Ectodermal cell (in vitro differentiated cells): Measurements from ENCODE around the gene AADAC.
"Not testable (repeated sequence)": the region's sequence is repeated elsewhere in the genome, so short reads cannot be mapped to it uniquely, and the experiment has no call there.

Source experiments
- H3K27ac ChIP-seq: 2 replicates; pipeline ENCODE4 v1.7.0; 2013; ENCODE audit warnings: mild to moderate bottlenecking, low read depth, low read length; ENCODE audit not compliant: insufficient read depth, poor library complexity, severe bottlenecking
- H3K27me3 ChIP-seq: 2 replicates; pipeline ENCODE4 v1.7.0; 2013; ENCODE audit warnings: mild to moderate bottlenecking, low read length; ENCODE audit not compliant: insufficient read depth, control insufficient read depth, poor library complexity, severe bottlenecking
- H3K36me3 ChIP-seq: one replicate; pipeline ENCODE4 v1.7.0; 2013; ENCODE audit warnings: low read length; ENCODE audit not compliant: control insufficient read depth, insufficient read depth
- H3K4me1 ChIP-seq: one replicate; pipeline ENCODE4 v1.7.0; 2013; ENCODE audit warnings: low read length; ENCODE audit not compliant: control insufficient read depth, insufficient read depth
- H3K4me3 ChIP-seq: 2 replicates; pipeline ENCODE4 v1.7.0; 2013; ENCODE audit warnings: low read depth, low read length, control low read depth; ENCODE audit not compliant: insufficient read depth
- H3K9me3 ChIP-seq: 2 replicates; pipeline ENCODE4 v1.7.0; 2013; ENCODE audit warnings: mild to moderate bottlenecking, low read length, moderate library complexity; ENCODE audit not compliant: control insufficient read depth
- WGBS, 2 experiments: methylation state at CpG; one replicate each; pipeline ENCODE4 v1.1.7; 2013; ENCODE audit warnings: missing lambda C conversion rate in 2 of 2; 5-methylcytosine and 5-hydroxymethylcytosine counted together

The AADAC gene

DNA sequence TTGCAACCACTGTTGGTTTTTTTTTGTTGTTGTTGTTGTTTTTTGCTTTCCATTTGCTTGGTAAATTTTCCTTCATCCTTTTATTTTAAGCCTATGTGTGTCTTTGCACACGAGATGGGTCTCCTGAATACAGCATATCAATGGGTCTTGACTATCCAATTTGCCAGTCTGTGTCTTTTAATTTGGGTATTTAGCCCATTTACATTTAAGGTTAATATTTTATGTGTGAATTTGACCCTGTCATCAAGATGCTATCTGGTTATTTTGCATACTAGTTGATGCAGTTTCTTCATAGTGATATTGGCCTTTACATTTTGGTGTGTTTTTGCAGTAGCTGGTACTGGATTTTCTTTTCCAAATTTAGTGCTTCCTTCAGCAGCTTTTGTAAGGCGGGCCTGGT is 36.1 kb downstream of the AADAC start:
- 88 to 90% methylated on average over 2 of the region's 2 CpGs for WGBS, 2 experiments
- H3K27ac ChIP-seq, H3K36me3 ChIP-seq: not testable (repeated sequence)

DNA sequence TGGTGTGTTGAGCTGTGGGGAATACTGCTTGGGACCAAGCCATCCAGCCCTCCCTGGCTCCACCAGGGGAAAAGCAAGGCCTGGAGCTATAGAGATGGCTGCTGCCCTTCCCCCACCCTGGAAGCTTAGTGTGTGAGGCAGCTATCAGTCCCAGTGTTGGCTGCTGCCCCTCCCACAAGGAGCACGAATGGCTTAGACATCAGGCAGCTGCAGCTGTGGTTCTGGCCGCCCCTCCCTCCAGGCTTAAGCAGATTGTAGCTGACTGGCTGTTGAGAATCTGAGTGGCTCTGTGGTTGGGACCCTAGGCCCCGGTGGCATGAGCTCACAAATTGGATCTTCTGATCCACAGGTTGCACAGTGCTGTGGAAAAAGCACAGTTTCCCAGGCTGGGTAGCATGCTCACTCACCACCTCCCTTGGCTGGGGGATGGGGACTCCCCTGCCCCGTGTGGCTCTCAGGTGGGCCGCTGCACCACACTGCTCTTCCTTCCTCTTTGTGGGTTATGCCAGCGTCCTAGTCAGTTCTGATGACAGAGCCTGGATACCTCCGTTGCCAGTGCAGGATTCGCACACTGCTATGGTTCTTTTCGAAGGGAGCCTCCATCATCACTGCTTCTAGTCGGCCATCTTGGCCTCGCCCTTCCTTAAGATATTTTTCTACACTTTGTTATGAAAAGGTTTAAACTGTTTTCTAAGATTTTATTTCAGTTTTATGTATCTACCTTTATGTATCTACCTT is 38.3 kb downstream of the AADAC start:
- Histone ChIP-seq H3K36me3 (no peaks in the 10 kb centered on the region), H3K9me3 (no peaks in the 10 kb centered on the region), H3K27ac (no peak overlapping the region), H3K4me3 (no peak overlapping the region), H3K4me1 (no peaks in the 10 kb centered on the region), H3K27me3 (no peaks in the 10 kb centered on the region)
- 89 to 90% methylated on average over 10 to 11 of the region's 11 CpGs for WGBS, 2 experiments

More for the DNA sequence above, 36.1 kb downstream of the AADAC start:
- H3K27me3 ChIP-seq, H3K4me3 ChIP-seq, H3K9me3 ChIP-seq, H3K4me1 ChIP-seq: not testable (repeated sequence)

- Histone ChIP-seq H3K27me3 (no peaks in the 10 kb centered on the region), H3K4me3 (no peak overlapping the region), H3K27ac (no peak overlapping the region), H3K36me3 (no peaks in the 10 kb centered on the region), H3K9me3 (no peaks in the 10 kb centered on the region), H3K4me1 (no peaks in the 10 kb centered on the region)
- WGBS, 2 experiments, result 94 to 95% methylated on average over 3 of the region's 3 CpGs
These were observed 42.2 kb downstream of the AADAC start for GRCh38 chr3:151856118-151856517.

GRCh38 chr3:151856641-151857040 is 42.7 kb downstream of the AADAC start:
- WGBS, 2 experiments, result 98 to 100% methylated on average over 1 to 2 of the region's 2 CpGs
- H3K4me3 ChIP-seq, result no peak overlapping the region
- H3K4me1 ChIP-seq, result no peaks in the 10 kb centered on the region
- no peaks in the 10 kb centered on the region for H3K36me3 ChIP-seq
- no peaks in the 10 kb centered on the region for H3K9me3 ChIP-seq
- H3K27me3 ChIP-seq, result no peaks in the 10 kb centered on the region
- H3K27ac ChIP-seq, result no peak overlapping the region

GRCh38 chr3:151859233-151859673 is 45.3 kb downstream of the AADAC start:
- no peaks in the 10 kb centered on the region for H3K36me3 ChIP-seq
- H3K9me3 ChIP-seq, result no peaks in the 10 kb centered on the region
- no peak overlapping the region for H3K4me3 ChIP-seq
- H3K4me1 ChIP-seq, result no peaks in the 10 kb centered on the region
- WGBS, 2 experiments, result 89 to 100% methylated on average over 1 to 2 of the region's 2 CpGs
- H3K27ac ChIP-seq, result no peak overlapping the region
- no peaks in the 10 kb centered on the region for H3K27me3 ChIP-seq

GRCh38 chr3:151859905-151860304 is 46.0 kb downstream of the AADAC start:
- H3K27ac ChIP-seq, result no peak overlapping the region
- H3K36me3 ChIP-seq, result no peaks in the 10 kb centered on the region
- H3K27me3 ChIP-seq, result no peaks in the 10 kb centered on the region
- H3K9me3 ChIP-seq, result no peaks in the 10 kb centered on the region
- no peak overlapping the region for H3K4me3 ChIP-seq
- no peaks in the 10 kb centered on the region for H3K4me1 ChIP-seq

DNA sequence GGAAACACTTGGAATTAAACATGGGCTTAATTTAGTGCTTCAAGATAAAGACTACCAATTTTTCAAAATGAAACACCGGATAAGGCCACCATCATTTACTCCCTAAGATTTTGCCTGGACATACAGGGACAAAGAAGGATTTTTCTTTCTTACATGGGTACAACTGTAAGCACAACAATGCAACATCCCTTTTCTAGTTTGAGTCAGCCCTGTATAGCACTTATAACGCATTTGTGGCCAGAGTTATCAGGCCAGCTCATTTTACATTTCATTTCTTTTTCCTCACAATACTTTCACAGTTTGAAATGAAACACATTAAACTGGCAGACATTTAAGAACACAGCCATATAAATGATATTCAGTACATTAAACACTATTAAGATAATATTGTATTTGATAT is 49.7 kb downstream of the AADAC start:
- Histone ChIP-seq H3K4me1 (peaks cover 4% of the 10 kb centered on the region), H3K27me3 (no peaks in the 10 kb centered on the region), H3K36me3 (no peaks in the 10 kb centered on the region), H3K27ac (no peak overlapping the region), H3K4me3 (no peak overlapping the region), H3K9me3 (no peaks in the 10 kb centered on the region)
- WGBS, 2 experiments, result 98 to 99% methylated on average over 2 of the region's 2 CpGs

DNA sequence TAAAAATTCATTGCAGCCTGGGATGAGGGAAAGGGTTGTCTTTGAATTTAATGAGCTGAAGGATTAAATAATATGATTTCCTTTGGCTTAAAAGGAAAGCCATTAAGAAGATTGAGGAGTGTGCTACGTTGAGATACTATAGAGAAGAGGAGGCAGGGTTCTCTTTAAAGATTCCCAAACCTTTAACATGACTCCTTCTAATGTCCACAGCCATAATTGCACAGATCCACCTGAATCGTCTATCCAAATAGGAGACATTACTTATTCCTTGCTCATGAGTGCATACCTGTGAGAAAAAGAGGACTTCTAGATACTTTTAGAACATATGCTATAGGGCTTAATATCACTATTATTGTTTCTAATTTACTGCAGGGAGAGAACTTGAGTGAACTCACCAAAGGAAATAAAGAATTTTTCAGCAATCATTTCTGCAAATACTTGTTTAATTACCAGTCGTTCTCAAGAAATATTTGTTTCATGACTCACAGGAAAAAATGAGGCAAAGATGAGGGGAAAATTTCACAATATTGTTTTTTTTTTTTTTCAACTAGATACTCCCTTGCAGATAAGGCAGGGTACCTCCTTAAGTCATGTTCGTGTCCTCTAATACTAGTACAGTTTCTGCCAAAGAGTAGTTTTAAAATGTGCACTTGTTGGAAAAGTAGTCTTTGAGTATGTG is 50.6 kb downstream of the AADAC start:
- H3K27ac ChIP-seq, result no peak overlapping the region
- no peak overlapping the region for H3K4me3 ChIP-seq
- H3K9me3 ChIP-seq, result no peaks in the 10 kb centered on the region
- 82 to 86% methylated on average over 2 to 4 of the region's 4 CpGs for WGBS, 2 experiments
- peaks cover 4% of the 10 kb centered on the region for H3K4me1 ChIP-seq
- H3K36me3 ChIP-seq, result no peaks in the 10 kb centered on the region
- no peaks in the 10 kb centered on the region for H3K27me3 ChIP-seq

DNA sequence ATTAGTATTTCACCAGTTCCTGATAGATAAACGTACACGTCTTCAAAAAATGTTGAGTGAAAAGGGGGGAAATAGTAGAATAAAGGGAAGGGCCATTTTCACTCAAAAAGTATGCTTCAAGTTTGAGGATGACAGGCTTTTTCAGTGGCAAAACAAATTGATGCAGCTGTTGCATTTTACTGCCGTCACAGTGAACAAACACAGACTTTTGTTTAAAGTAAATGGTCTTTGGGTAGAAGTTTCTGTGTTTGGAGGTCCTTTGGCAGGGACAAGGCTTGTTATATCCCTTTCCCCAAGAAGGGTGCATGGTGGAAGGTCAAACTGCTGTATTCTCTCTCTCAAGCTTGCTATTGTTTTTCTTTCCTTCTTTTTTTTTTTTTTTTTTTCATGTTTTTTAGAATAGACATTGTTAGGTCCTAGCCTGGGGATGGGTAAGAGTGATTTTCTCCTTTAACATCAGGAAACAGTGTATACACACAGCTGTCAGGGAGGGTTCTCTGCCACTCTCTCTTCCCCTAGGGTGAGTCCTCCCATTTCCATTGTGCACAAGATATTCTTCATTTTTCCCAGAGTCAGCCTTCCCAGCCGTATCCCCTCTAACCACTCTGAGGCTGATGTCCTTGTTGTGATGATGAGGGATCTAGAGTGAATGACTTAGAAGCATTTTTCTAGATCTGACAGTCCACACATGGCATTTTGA is 52.9 kb downstream of the AADAC start:
- H3K27ac ChIP-seq, result peak overlapping the region; percentile 6
- H3K9me3 ChIP-seq, result no peaks in the 10 kb centered on the region
- H3K4me1 ChIP-seq, result peaks cover 4% of the 10 kb centered on the region
- no peak overlapping the region for H3K4me3 ChIP-seq
- no peaks in the 10 kb centered on the region for H3K27me3 ChIP-seq
- no peaks in the 10 kb centered on the region for H3K36me3 ChIP-seq
- WGBS, 2 experiments, result 76 to 78% methylated on average over 3 to 4 of the region's 4 CpGs

DNA sequence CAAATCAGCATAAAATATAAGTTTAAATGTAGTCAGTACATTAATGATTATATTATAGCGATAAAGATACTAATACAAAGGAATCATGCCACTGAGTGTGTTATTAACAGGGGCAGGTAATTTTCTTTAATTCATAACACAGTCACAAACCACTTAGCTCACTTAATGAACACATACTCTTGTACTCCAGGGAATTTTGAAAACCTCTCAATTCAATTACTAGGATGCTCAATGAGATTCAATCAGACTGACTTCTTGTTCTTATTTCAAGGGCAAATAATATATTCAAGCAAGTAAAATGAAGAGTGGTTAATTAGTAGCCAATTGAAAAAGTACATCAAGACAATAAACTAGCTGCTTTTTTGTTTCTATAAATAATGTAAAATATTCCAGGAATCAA is 53.8 kb downstream of the AADAC start:
- Histone ChIP-seq H3K27me3 (no peaks in the 10 kb centered on the region), H3K4me1 (peaks cover 4% of the 10 kb centered on the region), H3K4me3 (no peak overlapping the region), H3K9me3 (no peaks in the 10 kb centered on the region), H3K27ac (no peak overlapping the region), H3K36me3 (no peaks in the 10 kb centered on the region)
- WGBS, 2 experiments, result 80% methylated on average over 1 of the region's 1 CpG; no CpG with 5 or more reads in 1 of the 2 experiments
